Duodenal mucosa (tissue), 2 donors: ENCODE data around the gene SLC26A9.
"Not testable (repeated sequence)": the region's sequence is repeated elsewhere in the genome, so short reads cannot be mapped to it uniquely, and the experiment has no call there.

Experiments
- H3K27ac ChIP-seq: one replicate; pipeline ENCODE4 v1.7.0; 2013; ENCODE audit warnings: low read depth, low read length
- H3K27me3 ChIP-seq, 2 donors: one replicate each; pipeline ENCODE4 v1.7.0; 2013; ENCODE audit warnings: low read length in 2 of 2, control low read depth in 1 of 2; ENCODE audit not compliant: insufficient read depth in 2 of 2, control insufficient read depth in 1 of 2
- H3K36me3 ChIP-seq, 2 donors: one replicate each; pipeline ENCODE4 v1.7.0; 2013; ENCODE audit warnings: low read length in 2 of 2, control low read depth in 1 of 2; ENCODE audit not compliant: insufficient read depth in 2 of 2, control insufficient read depth in 1 of 2
- H3K4me1 ChIP-seq, 2 donors: one replicate each; pipeline ENCODE4 v1.7.0; 2013; ENCODE audit warnings: low read length in 2 of 2, control low read depth in 1 of 2; ENCODE audit not compliant: insufficient read depth in 2 of 2, control insufficient read depth in 1 of 2
- H3K4me3 ChIP-seq, 2 donors: one replicate each; pipeline ENCODE4 v1.7.0; 2013; ENCODE audit warnings: low read length in 2 of 2, low read depth in 1 of 2
- H3K9ac ChIP-seq, 2 donors: one replicate each; pipeline ENCODE4 v1.7.0; 2013; ENCODE audit warnings: low read length in 2 of 2, low read depth in 1 of 2
- H3K9me3 ChIP-seq, 2 donors: one replicate each; pipeline ENCODE4 v1.7.0; 2013; ENCODE audit warnings: low read length in 2 of 2, control low read depth in 1 of 2; ENCODE audit not compliant: control insufficient read depth in 1 of 2

Gene SLC26A9

DNA sequence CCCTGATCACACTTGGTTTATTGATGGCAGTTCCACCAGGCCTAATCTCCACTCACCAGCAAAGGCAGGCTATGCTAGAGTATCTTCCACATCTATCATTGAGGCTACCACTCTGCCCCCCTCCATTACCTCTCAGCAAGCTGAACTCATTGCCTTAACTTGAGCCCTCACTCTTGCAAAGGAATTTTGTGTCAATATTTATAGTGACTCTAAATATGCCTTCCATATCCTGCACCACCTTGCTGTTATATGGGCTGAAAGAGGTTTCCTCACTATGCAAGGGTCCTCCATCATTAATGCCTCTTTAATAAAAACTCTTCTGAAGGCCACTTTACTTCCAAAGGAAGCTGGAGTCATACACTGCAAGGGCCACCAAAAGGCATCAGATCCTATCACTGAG lies 70.1 kb downstream of the SLC26A9 start:
- not testable (repeated sequence) for H3K4me1 ChIP-seq, H3K36me3 ChIP-seq, H3K27me3 ChIP-seq, H3K9me3 ChIP-seq, H3K9ac ChIP-seq, H3K27ac ChIP-seq, H3K4me3 ChIP-seq

DNA sequence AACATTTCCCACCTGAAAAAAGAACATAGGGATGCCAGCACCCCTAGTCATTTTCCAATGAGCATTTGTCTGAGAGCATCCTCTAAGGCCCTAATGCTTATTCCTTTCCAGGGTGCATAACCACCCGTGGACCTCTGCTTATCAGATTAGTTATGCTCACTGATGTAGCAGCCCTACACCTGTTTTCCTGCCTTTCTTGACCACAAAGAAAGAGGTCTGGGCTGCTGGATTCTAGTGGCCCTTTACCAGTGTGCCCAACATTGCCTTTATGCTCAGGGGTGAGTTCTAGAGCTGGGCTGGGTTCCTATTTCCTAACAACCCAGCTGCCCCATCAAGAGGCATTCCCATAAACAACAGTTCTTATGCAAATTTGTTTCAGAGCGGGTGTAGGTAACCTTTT lies 73.0 kb downstream of the SLC26A9 start:
- H3K36me3 ChIP-seq = no peaks in the 10 kb centered on the region
- H3K4me1 ChIP-seq = no peaks in the 10 kb centered on the region
- no peak overlapping the region for H3K27ac ChIP-seq
- H3K9ac ChIP-seq = no peak overlapping the region
- peaks cover 0 to 3% of the 10 kb centered on the region in 2 donors for H3K9me3 ChIP-seq
- H3K27me3 ChIP-seq = no peaks in the 10 kb centered on the region
- no peak overlapping the region for H3K4me3 ChIP-seq
